ENCODE measurements around the gene UGT1A4.

DNA sequence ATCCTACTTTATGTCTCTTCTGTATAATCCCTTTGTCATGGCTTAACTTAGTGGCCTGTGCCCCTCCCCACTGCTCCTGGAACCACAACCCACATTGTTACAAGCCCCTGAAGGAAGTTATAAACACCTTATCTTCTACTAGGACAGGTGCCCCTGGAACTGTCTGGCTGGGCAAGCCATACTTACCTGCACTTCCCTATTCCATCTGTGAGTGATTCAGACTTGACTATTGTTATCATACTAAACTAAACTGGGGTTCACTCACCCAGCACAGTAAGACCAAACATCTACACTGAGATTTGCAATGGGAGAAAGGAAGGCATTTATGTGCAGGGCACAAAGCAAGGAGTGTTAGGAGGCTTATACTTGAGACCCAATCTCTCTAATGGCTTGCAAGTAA lies 29.5 kb upstream of the UGT1A4 start:
- TF ChIP-seq TCF7L2 (IDR thresholded peaks at IDR 0.05; ENCODE audit: low read depth, low read length) (no peak), CTCF (IDR thresholded peaks at IDR 0.05 in 2 of 3, conservative IDR thresholded peaks at IDR 0.05 in 1 of 3; ENCODE audit: insufficient read depth in 2 of 3, low read depth in 1 of 3, low read length in 3 of 3) (no peak), ERF (CRISPR knock-in tag; IDR thresholded peaks at IDR 0.05) (no peak), POLR2H (tag; IDR thresholded peaks at IDR 0.05; ENCODE audit: low read depth) (no peak)

Data from K562 (cell line).